Transverse colon (tissue), 4 donors: ENCODE data around the gene CDH6.

Experiments
- CTCF ChIP-seq, 5 experiments: fragments of 200-600 bp in 3 of 5; fragments of 450-650 bp in 2 of 5; sonication (generic) in 3 of 5; IDR thresholded peaks; 1 replicate in 2 of 5; 2 replicates in 3 of 5; pipeline ENCODE4 v1.5.1; 2016 to 2017; ENCODE audit warnings: antibody characterized with exemption in 5 of 5, inconsistent platforms in 3 of 5, mild to moderate bottlenecking in 2 of 5, moderate library complexity in 1 of 5
- POLR2AphosphoS5 ChIP-seq, 3 donors: sonication (generic); formaldehyde crosslinking; IDR thresholded peaks; one replicate each; pipeline ENCODE4 v1.6.1; 2016; ENCODE audit warnings: antibody characterized with exemption in 3 of 3

DNA sequence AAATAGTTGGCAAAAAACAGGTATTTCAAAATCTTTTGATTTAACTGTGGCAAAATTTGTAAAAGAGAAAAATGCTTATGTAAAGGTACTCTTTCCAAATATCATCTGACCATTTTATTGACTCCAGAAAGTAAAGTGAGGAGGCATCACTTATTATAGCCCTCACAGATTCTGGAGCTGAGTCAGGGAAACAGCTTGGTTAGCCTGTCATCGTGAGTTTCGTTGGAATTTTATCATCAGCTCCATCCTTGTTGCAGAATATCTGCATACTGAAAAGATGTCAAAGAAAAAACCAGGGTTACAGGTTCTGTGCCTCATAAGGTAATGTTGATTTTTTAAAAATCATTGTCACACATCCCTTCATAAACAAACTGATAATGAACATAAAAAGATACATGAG, 74.8 kb downstream of the CDH6 start:
- no peak for TF ChIP-seq CTCF (IDR thresholded peaks at IDR 0.05)
- TF ChIP-seq POLR2AphosphoS5 (IDR thresholded peaks at IDR 0.05), result no peak
